Aorta (tissue), 5 donors: ENCODE measurements around the gene NHERF1. TPM values are rescaled to one million over a fixed set of nuclear protein-coding genes. Genes with fewer than 3 reads are reported as not detected.

ENCODE experiments used
- ATAC-seq: fragments of 200-7000 bp; cut with Tn5 transposase; one replicate; pipeline ENCODE4 v1.9.1; 2022; ENCODE audit warnings: moderate library complexity; ENCODE audit not compliant: low FRiP score
- DNase-seq, 2 donors: peaks; one replicate each; pipeline ENCODE4 v3.0.0-alpha.2; 2020
- H3K27ac ChIP-seq, 2 donors: one replicate each; pipeline ENCODE4 v1.5.1; 2013; ENCODE audit warnings: low read length in 2 of 2, mild to moderate bottlenecking in 2 of 2, moderate library complexity in 2 of 2, control low read depth in 1 of 2, inconsistent platforms in 1 of 2, low read depth in 1 of 2
- H3K27me3 ChIP-seq, 2 donors: one replicate each; pipeline ENCODE4 v1.6.1; 2013; ENCODE audit warnings: control low read depth in 1 of 2, low read length in 1 of 2, mild to moderate bottlenecking in 1 of 2, moderate library complexity in 1 of 2; ENCODE audit not compliant: insufficient read depth in 2 of 2, control insufficient read depth in 1 of 2
- H3K36me3 ChIP-seq, 2 donors: one replicate each; pipeline ENCODE4 v1.6.1; 2013; ENCODE audit warnings: control low read depth in 1 of 2, low read length in 1 of 2, mild to moderate bottlenecking in 1 of 2; ENCODE audit not compliant: insufficient read depth in 2 of 2, control insufficient read depth in 1 of 2
- H3K4me1 ChIP-seq, 2 donors: one replicate each; pipeline ENCODE4 v1.6.1; 2013; ENCODE audit warnings: low read length in 2 of 2, control low read depth in 1 of 2, mild to moderate bottlenecking in 1 of 2, moderate library complexity in 1 of 2; ENCODE audit not compliant: insufficient read depth in 2 of 2, control insufficient read depth in 1 of 2
- H3K4me3 ChIP-seq, 2 donors: one replicate each; pipeline ENCODE4 v1.5.1; 2013; ENCODE audit warnings: low read length in 2 of 2, control low read depth in 1 of 2, mild to moderate bottlenecking in 1 of 2
- H3K9me3 ChIP-seq: one replicate; pipeline ENCODE4 v1.6.1; 2013; ENCODE audit warnings: mild to moderate bottlenecking, low read length; ENCODE audit not compliant: control insufficient read depth
- whole genome bisulfite sequencing, 2 donors: extraction: QIAGEN DNeasy Blood & Tissue Kit; methylation state at CpG; one replicate each; pipeline ENCODE4 v1.1.7; 2013; 5-methylcytosine and 5-hydroxymethylcytosine counted together
- intact Hi-C, 2 donors: fragments of 100-400 bp; cut with DNase I; formaldehyde crosslinking; loops; one replicate each; pipeline versions ENCODE4 v1.14.2 to v1.15.0; 2022
- polyA plus RNA-seq, 2 donors: library from polyadenylated mRNA; stranded (reverse); fragments of 200-250 nt; gene quantifications; one replicate each; pipeline ENCODE4 v1.2.3, GENCODE V29; 2013
- total RNA-seq, 2 donors: library from RNA; stranded (reverse); fragmentation: NEBNext Ultra II Directional; extraction: Animal tissue kit (Norgen Biotek cat#: 25700); gene quantifications; one replicate each; pipeline ENCODE4 v1.2.1, GENCODE V29; 2021
- donor health status: healthy with polysubstance abuse.
- donor health status: Bipolar disorder and iron deficiency.
- donor health status: DM: no; HTN: no; CAD: no.
- donor health status: DM: no; HTN: no; CAD: no.
- donor health status: DM: yes; HTN: yes; CAD: no.

NHERF1 gene
- total and polyA plus RNA-seq, 4 donors = 10.6 to 84.4 (median 19.4) TPM

DNA sequence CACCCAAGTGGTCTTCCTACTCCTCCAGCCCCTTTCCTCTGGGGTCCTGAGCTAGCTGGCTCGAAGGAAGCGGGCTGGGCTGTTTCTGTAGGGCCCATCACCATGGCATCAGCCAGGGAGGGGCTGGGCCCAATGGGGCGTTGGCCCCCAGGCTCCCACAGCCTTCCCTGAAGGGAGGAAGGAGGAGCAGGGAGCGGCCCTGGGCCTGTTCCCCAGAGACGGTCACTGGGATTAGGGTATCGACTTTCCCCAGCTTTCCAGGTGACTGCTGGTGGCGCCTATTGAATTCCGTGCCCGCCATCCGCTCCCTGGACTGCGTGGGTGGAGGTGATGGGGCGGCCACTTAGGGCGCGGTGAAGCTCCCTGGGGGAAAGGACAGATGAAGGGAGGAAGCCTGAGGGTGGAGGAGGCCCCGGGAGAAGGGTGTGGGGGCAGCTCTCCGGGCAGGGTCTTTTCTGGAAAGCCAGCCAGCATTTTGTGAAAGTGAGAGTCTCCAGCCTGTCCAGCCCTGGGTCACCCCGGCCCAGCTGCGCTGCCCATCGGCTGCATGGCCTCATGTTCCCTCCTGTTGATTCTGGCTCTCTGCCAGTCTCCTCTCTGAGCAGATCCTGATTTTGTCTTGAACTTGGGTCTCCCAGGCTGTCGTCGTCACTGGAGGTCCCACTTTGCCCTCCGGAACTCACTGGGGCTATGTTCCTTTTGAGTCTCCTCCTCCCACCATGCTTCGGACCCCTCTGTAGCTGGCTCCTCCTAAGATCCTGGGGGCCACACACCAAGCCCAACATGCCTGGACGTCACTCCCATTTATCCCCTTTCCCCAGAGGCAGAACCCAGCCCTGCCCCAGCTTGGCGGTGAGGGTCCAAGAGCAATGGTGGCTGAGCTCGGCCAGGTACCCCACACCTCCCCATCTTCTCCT is 9.8 kb downstream of the NHERF1 start:
- H3K36me3 ChIP-seq = no peaks in the 10 kb centered on the region
- no peaks in the 10 kb centered on the region for H3K27me3 ChIP-seq
- DNase-seq (no peak), ATAC-seq (peak; percentile 9)
- H3K4me3 ChIP-seq = no peak overlapping the region
- 60 to 61% methylated on average over 26 of the region's 26 CpGs for WGBS, 2 donors
- no peaks in the 10 kb centered on the region for H3K9me3 ChIP-seq
- intact Hi-C loops = no loop called here
- H3K4me1 ChIP-seq = no peaks in the 10 kb centered on the region
- no peak overlapping the region for H3K27ac ChIP-seq

DNA sequence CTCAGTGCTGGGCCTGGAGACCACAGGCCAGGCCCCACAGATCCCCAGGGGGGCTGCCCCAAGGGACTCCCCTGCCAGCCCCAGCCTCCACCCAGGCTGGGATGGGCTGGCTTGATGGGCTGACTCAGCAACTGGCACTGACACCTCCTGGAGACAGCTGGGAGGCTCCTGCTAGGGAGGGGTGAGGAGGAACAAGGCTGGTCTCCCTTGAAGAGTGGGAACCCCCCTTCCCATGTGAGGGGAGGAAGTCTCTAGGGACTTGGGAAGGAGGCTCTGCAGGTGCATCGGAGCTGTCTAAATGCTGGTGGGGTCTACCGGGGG is 10.4 kb downstream of the NHERF1 start:
- Histone ChIP-seq H3K36me3 (no peaks in the 10 kb centered on the region), H3K9me3 (no peaks in the 10 kb centered on the region), H3K4me1 (no peaks in the 10 kb centered on the region), H3K27me3 (no peaks in the 10 kb centered on the region), H3K4me3 (no peak overlapping the region), H3K27ac (no peak overlapping the region)
- ATAC-seq = peak; percentile 4
- WGBS, 2 donors = 93 to 100% methylated on average over 2 of the region's 2 CpGs
- DNase-seq = no peak
- intact Hi-C loops = no loop called here

DNA sequence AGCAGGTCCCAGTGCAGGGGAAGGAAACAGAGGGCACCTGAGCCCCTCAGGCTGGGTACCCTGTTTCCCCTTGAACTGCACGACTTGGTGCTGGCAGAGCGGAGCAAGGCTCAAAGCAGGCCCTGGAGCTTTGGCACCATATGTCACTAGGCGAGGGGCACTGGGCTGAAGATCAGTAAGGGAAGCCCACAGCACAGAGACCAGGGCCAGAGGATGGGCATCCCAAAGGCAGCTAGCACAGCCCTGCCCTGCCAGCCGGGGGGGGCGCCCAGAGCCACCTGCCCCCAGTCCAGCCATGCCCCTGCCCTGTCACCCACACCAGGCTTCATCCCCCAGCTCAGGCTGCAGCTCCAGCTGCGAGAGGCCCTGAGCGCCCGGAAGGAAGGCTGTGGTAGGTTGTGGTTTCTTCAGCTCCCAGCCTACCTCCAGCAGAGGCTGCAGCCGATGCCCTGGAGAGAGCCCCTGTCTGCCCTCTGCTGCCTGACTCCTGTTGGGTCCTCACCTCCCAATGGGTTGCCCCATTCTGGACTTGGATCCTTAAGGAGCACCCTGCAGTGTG is 10.9 kb downstream of the NHERF1 start:
- Histone ChIP-seq H3K27ac (no peak overlapping the region), H3K4me3 (no peak overlapping the region), H3K4me1 (no peaks in the 10 kb centered on the region), H3K9me3 (no peaks in the 10 kb centered on the region), H3K36me3 (no peaks in the 10 kb centered on the region), H3K27me3 (no peaks in the 10 kb centered on the region)
- intact Hi-C loops = no loop called here
- DNase-seq (peak in 1 of 2 donors; percentile 42), ATAC-seq (no peak)
- WGBS, 2 donors = 91 to 93% methylated on average over 8 to 9 of the region's 9 CpGs

DNA sequence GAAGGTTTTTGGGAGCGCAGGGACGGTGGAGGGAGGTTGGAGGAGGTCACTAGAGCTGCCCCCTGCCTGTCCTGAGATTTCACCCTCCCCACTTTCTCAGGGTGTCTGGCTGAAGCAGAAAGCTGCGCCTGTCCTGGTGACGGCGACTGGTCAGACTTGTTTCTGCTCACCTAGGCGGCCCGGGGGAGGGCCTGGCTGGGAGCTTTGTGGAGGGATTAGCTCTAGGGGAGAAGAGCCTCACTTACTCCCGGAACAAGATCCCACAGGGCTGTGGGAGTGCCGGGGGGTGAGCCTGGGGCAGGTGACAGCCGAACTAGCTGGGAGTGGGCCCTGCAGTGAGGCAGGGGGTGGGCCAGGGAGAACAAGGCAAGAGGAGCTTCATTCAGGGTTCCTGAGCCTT is 11.5 kb downstream of the NHERF1 start:
- no peak overlapping the region for H3K27ac ChIP-seq
- 92% methylated on average over 10 of the region's 10 CpGs for WGBS, 2 donors
- intact Hi-C loops = no loop called here
- H3K4me3 ChIP-seq = no peak overlapping the region
- ATAC-seq = no peak
- peak in 1 of 2 donors; percentile 44 for DNase-seq
- no peaks in the 10 kb centered on the region for H3K27me3 ChIP-seq
- H3K9me3 ChIP-seq = no peaks in the 10 kb centered on the region
- no peaks in the 10 kb centered on the region for H3K4me1 ChIP-seq
- H3K36me3 ChIP-seq = no peaks in the 10 kb centered on the region

DNA sequence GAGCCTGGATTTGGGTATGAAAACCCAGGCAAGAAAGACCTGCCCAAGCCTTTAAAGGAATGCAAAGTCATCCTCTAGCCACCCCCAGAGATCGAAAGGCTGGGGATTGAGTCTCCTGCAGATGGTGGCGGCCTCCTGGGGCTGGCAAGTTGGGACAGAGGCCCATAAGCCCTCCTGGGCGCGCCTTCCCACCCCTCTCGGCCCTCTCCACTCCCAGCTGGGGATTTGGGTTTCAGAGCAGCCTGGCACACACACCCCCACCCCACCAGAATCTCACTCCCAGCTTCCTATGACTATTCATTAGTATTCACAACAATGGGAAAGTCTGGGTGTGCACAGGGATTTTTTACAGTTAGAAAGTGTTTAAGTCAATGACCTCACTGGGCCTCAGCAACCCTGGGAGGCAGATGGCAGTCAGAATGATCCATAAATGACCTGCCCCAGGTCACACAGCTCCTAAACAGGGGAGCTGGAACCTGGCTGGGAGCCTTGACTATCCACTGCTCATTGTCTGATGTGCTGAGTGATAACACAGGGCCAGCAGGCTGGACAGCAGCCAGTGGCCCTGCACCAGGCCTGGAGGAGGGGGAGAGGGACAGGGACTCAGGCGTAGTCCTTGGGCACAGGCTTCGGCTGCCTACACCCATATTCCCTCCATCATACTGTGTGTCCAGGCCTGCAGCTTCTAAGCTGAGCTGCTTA is 12.1 kb downstream of the NHERF1 start:
- Histone ChIP-seq H3K4me1 (no peaks in the 10 kb centered on the region), H3K9me3 (no peaks in the 10 kb centered on the region), H3K4me3 (no peak overlapping the region), H3K27ac (no peak overlapping the region), H3K36me3 (no peaks in the 10 kb centered on the region), H3K27me3 (no peaks in the 10 kb centered on the region)
- intact Hi-C loops = no loop called here
- DNase-seq = peak in 1 of 2 donors; percentile 36
- peak; percentile 30 for ATAC-seq
- WGBS, 2 donors = 73 to 85% methylated on average over 7 of the region's 7 CpGs

DNA sequence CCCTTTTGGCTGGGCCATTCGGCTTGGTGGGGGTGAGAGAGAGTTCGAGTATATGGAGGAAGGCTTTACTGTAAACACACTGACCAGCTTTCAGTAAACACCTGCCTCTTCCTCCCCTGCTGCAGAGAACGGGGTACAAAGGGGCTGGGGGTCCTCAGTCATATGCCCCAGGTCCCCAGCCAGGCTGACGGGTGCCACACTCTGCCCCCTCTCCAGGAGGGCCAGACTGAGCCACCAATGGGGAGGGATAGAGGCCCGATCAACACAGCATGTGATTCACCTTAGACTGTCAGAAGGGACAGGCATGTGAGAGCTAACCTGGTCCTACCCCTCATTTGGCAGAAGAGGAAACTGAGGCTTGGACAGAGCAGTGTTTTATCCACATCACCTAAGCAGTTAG is 13.0 kb downstream of the NHERF1 start:
- Histone ChIP-seq H3K4me1 (no peaks in the 10 kb centered on the region), H3K27ac (no peak overlapping the region)

DNA sequence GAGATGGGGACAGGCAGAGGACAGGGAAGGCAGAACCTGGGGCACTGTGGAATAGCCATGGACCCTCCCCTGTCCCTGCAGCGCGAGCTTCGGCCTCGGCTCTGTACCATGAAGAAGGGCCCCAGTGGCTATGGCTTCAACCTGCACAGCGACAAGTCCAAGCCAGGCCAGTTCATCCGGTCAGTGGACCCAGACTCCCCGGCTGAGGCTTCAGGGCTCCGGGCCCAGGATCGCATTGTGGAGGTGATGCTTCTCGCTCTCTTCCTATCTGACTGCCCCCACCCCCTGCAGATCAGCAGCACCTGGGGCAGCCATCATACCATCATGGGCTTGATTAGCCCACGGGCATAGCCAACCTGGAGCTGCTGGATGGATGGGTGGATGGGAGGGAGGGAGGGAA is 13.5 kb downstream of the NHERF1 start:
- H3K4me3 ChIP-seq = no peak overlapping the region

More for the DNA sequence above, 13.0 kb downstream of the NHERF1 start:
- ATAC-seq = no peak
- intact Hi-C loops = no loop called here
- H3K27me3 ChIP-seq = no peaks in the 10 kb centered on the region
- H3K36me3 ChIP-seq = no peaks in the 10 kb centered on the region
- no peak for DNase-seq
- 78 to 80% methylated on average over 5 of the region's 5 CpGs for WGBS, 2 donors
- no peaks in the 10 kb centered on the region for H3K9me3 ChIP-seq
- H3K4me3 ChIP-seq = no peak overlapping the region

DNA sequence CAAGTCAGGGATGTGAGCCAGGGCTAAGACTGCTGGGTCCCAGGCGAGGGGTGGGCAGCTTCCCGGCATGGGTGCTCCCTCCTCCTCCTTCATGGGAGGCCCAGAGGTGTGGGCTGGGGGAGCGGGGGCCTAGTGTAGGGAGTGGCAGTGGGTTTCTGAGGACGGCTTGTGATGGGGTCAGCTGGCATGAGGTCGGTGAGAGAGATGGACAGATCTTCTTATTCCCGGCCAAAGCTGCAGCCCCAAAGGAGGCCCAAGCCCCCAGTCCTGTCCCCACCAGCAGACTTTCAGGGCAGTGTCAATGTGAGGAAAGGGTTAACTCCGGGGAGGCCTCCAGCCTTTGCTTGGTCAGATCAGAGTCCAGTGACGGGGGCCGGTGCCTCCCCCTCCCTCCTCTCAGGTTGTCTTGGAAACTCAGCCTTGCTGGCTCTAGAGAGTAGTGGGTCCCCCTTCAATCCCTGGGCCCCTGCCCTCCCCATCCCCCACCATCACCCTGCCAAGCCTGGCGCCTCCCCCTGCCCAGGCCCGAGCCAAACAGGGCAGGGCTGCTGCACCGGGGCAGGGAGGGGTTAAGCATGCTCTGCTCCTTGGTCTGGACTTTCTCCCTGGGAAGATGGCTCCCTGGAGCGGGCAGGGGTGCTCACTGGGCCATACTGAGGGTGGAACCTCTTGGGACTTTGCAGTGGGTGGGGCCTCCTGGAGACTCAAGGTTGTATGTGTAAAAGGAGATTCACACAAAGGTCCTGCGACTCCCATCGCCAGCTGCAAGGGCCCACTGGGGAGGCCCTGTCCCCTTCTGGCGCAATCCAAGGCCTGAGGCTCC is 15.3 kb downstream of the NHERF1 start:
- no peak overlapping the region for H3K4me3 ChIP-seq
- no peaks in the 10 kb centered on the region for H3K36me3 ChIP-seq
- H3K27me3 ChIP-seq = no peaks in the 10 kb centered on the region
- no peaks in the 10 kb centered on the region for H3K4me1 ChIP-seq
- no peak for DNase-seq
- H3K9me3 ChIP-seq = no peaks in the 10 kb centered on the region
- intact Hi-C loops = no loop called here
- no peak for ATAC-seq
- no peak overlapping the region for H3K27ac ChIP-seq
- 63 to 65% methylated on average over 16 of the region's 16 CpGs for WGBS, 2 donors

More for the DNA sequence above, 13.5 kb downstream of the NHERF1 start:
- no peak for ATAC-seq
- H3K9me3 ChIP-seq = no peaks in the 10 kb centered on the region
- no peaks in the 10 kb centered on the region for H3K27me3 ChIP-seq
- WGBS, 2 donors = 96 to 97% methylated on average over 10 to 11 of the region's 11 CpGs
- H3K4me1 ChIP-seq = no peaks in the 10 kb centered on the region
- H3K36me3 ChIP-seq = no peaks in the 10 kb centered on the region
- no peak for DNase-seq
- no peak overlapping the region for H3K27ac ChIP-seq
- intact Hi-C loops = no loop called here
